Right lobe of liver (tissue), 6 donors: Measurements from ENCODE around the gene CNOT6L. TPM values are rescaled to one million over a fixed set of nuclear protein-coding genes. Genes with fewer than 3 reads are reported as not detected.

Experiments used
- ATAC-seq, 4 donors: fragments of 200-7000 bp; cut with Tn5 transposase; one replicate each; pipeline ENCODE4 v1.9.1; 2020; ENCODE audit warnings: mild to moderate bottlenecking in 4 of 4, moderate library complexity in 4 of 4
- DNase-seq, 3 donors: peaks; one replicate each; pipeline ENCODE4 v3.0.0-alpha.2; 2020
- H3K27ac ChIP-seq, 3 donors: fragments of 200-600 bp; one replicate each; pipeline ENCODE4 v1.8.0; 2022
- H3K27me3 ChIP-seq, 2 donors: fragments of 200-600 bp; one replicate each; pipeline ENCODE4 v1.8.0; 2022
- H3K36me3 ChIP-seq, 4 donors: fragments of 200-600 bp; sonication (generic) in 1 of 4; one replicate each; pipeline versions ENCODE4 v1.5.1 to v1.8.0; 2017 to 2022; ENCODE audit warnings: control low read depth in 1 of 4
- H3K4me1 ChIP-seq, 4 donors: fragments of 200-600 bp; sonication (generic) in 1 of 4; one replicate each; pipeline versions ENCODE4 v1.5.1 to v1.8.0; 2017 to 2022; ENCODE audit warnings: control low read depth in 1 of 4
- H3K4me3 ChIP-seq, 3 donors: fragments of 200-600 bp; one replicate each; pipeline ENCODE4 v1.8.0; 2022
- H3K9me3 ChIP-seq, 4 donors: fragments of 200-600 bp; sonication (generic) in 1 of 4; one replicate each; pipeline versions ENCODE4 v1.5.1 to v1.8.0; 2017 to 2022; ENCODE audit warnings: control low read depth in 1 of 4
- CTCF ChIP-seq, 4 donors: fragments of 200-600 bp in 3 of 4; fragments of 450-650 bp in 1 of 4; IDR thresholded peaks; one replicate each; pipeline versions ENCODE4 v1.5.1 to v1.8.0; 2016 to 2022; ENCODE audit warnings: antibody characterized with exemption in 4 of 4, mild to moderate bottlenecking in 2 of 4
- POLR2A ChIP-seq: fragments of 450-650 bp; IDR thresholded peaks from one replicate; pipeline ENCODE4 v1.6.1; 2017; ENCODE audit warnings: antibody characterized with exemption, mild to moderate bottlenecking
- WGBS: methylation state at CpG from one replicate; pipeline ENCODE4 v1.1.6; 2018; ENCODE audit warnings: low coverage, low lambda C conversion rate; ENCODE audit not compliant: insufficient coverage; ENCODE audit errors: missing lambda C conversion rate; 5-methylcytosine and 5-hydroxymethylcytosine counted together
- intact Hi-C, 2 donors: fragments of 100-400 bp; cut with DNase I; formaldehyde crosslinking; loops; one replicate each; pipeline versions ENCODE4 v1.11.2 to v1.14.1; 2022
- total RNA-seq, 6 experiments: library from RNA; depleted of rRNA in 2 of 6; stranded (reverse); fragments of >200 nt in 2 of 6; fragmentation: NEBNext Ultra II Directional in 3 of 6; extraction: Animal tissue kit (Norgen Biotek cat#: 25700) in 3 of 6; gene quantifications; one replicate each; pipeline versions ENCODE4 v1.1.0 to v1.2.4, GENCODE V29; 2016 to 2023
- donor health status: DM: no; HTN: yes; CAD: no.
- donor health status: DM: no; HTN: no; CAD: no.
- donor health status: DM: no; HTN: no; CAD: no.
- donor health status: DM: no; HTN: yes; CAD: no.
- donor health status: DM: no; HTN: yes; CAD: no.

The CNOT6L gene
- total RNA-seq, 6 experiments from 2014 or later, result 9.1 to 38.1 (median 25.0) TPM

GRCh38 chr4:77800077-77800476 lies 19.1 kb downstream of the CNOT6L start:
- TF ChIP-seq POLR2A (no peak), CTCF (IDR thresholded peaks at IDR 0.05) (no peak)
- intact Hi-C loops, result no loop called here
- DNase-seq (no peak), ATAC-seq (no peak)
- no peak overlapping the region for H3K4me3 ChIP-seq
- H3K9me3 ChIP-seq, result no peaks in the 10 kb centered on the region
- no peaks in the 10 kb centered on the region for H3K27me3 ChIP-seq
- no peak overlapping the region for H3K27ac ChIP-seq
- no peaks in the 10 kb centered on the region for H3K36me3 ChIP-seq
- peaks cover 0 to 18% (median 6%) of the 10 kb centered on the region in 4 donors for H3K4me1 ChIP-seq
- WGBS, result 84% methylated on average over 2 of the region's 2 CpGs

GRCh38 chr4:77798385-77798784 lies 20.8 kb downstream of the CNOT6L start:
- intact Hi-C loops, result no loop called here
- Histone ChIP-seq H3K36me3 (no peaks in the 10 kb centered on the region), H3K4me1 (peaks cover 0 to 18% (median 6%) of the 10 kb centered on the region in 4 donors), H3K27me3 (no peaks in the 10 kb centered on the region), H3K27ac (no peak overlapping the region), H3K4me3 (no peak overlapping the region), H3K9me3 (no peaks in the 10 kb centered on the region)
- TF ChIP-seq CTCF (IDR thresholded peaks at IDR 0.05) (no peak), POLR2A (no peak)
- ATAC-seq, result no peak
- DNase-seq, result no peak
- WGBS, result 77% methylated on average over 5 of the region's 5 CpGs

GRCh38 chr4:77797239-77797638 lies 21.9 kb downstream of the CNOT6L start:
- H3K27ac ChIP-seq, result no peak overlapping the region
- H3K27me3 ChIP-seq, result no peaks in the 10 kb centered on the region
- no peak overlapping the region for H3K4me3 ChIP-seq
- intact Hi-C loops, result no loop called here
- DNase-seq, result no peak
- H3K9me3 ChIP-seq, result no peaks in the 10 kb centered on the region
- peak; percentile 70 to 91 (median 74) for ATAC-seq
- H3K4me1 ChIP-seq, result peaks cover 0 to 12% (median 4%) of the 10 kb centered on the region in 4 donors
- TF ChIP-seq CTCF (IDR thresholded peaks at IDR 0.05) (no peak), POLR2A (no peak)
- H3K36me3 ChIP-seq, result no peaks in the 10 kb centered on the region

- H3K9me3 ChIP-seq, result no peaks in the 10 kb centered on the region
- no peak for ATAC-seq
- intact Hi-C loops, result no loop called here
Measured at GRCh38 chr4:77795326-77795725, 23.8 kb downstream of the CNOT6L start.

More at GRCh38 chr4:77795326-77795725, 23.8 kb downstream of the CNOT6L start:
- no peaks in the 10 kb centered on the region for H3K27me3 ChIP-seq
- no peak for TF ChIP-seq POLR2A
- TF ChIP-seq CTCF (IDR thresholded peaks at IDR 0.05), result no peak
- DNase-seq, result no peak
- no peak overlapping the region for H3K4me3 ChIP-seq
- no peaks in the 10 kb centered on the region for H3K36me3 ChIP-seq
- 88% methylated on average over 1 of the region's 1 CpG for WGBS
- no peak overlapping the region for H3K27ac ChIP-seq
- peaks cover 0 to 1% (median 0%) of the 10 kb centered on the region in 4 donors for H3K4me1 ChIP-seq
